ENCODE measurements around the gene PRR30. TPM values are rescaled to one million over a fixed set of nuclear protein-coding genes. Genes with fewer than 3 reads are reported as not detected.

PRR30 gene
- total RNA-seq, 4 donors from 2014 or later: not detected

DNA sequence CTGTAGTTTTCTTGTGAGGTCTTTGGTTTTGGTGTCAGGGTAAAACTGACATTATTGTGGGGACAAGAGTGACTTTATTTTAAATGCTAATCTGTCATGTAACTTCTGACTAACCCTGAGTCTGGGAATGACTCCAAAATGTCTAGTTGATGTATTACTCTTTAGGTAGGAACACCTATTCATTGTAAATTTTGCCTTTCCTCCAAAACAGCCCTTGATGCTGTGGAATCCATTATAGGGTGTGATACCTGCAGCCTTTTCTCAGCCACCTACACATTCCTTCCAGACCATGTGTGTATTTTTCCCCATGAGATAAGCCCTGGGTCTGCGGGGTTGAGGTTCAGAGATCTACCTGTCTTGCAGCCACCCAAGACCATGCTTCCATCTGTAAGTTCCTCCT is 4.1 kb upstream of the PRR30 start:
- TF ChIP-seq CTCF (IDR thresholded peaks at IDR 0.05; ENCODE audit: low read depth): no peak

DNA sequence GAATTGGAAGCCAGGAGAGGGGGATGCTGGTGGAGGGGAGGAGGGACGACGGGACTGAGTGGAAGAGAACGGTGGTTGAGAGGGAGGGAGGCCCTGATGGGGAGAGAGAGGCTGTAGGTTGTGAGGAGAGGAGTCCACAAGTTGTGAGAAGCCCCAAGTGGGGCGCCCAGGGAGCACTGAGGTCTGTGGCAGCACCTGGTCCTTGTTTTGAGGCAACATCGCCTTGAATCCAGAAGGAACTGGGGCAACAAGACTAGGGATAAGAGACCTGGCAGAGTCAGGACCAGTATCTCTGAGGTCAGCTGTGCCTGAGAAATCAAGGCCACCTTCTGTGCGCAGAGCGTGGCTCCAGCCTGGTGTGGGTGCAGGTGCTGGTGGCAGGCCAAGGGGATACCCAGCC is 1.1 kb downstream of the PRR30 start:
- no peak for TF ChIP-seq CTCF (IDR thresholded peaks at IDR 0.05; ENCODE audit: low read depth)

- no peak for TF ChIP-seq CTCF (IDR thresholded peaks at IDR 0.05; ENCODE audit: low read depth)
These were observed 1.8 kb downstream of the PRR30 start for GRCh38 chr2:27137322-27137935.

- TF ChIP-seq CTCF (IDR thresholded peaks at IDR 0.05; ENCODE audit: low read depth): no peak
These were observed 2.5 kb downstream of the PRR30 start for GRCh38 chr2:27136751-27137150.

GRCh38 chr2:27135478-27135955 is 3.7 kb downstream of the PRR30 start:
- TF ChIP-seq CTCF (IDR thresholded peaks at IDR 0.05; ENCODE audit: low read depth): no peak

DNA sequence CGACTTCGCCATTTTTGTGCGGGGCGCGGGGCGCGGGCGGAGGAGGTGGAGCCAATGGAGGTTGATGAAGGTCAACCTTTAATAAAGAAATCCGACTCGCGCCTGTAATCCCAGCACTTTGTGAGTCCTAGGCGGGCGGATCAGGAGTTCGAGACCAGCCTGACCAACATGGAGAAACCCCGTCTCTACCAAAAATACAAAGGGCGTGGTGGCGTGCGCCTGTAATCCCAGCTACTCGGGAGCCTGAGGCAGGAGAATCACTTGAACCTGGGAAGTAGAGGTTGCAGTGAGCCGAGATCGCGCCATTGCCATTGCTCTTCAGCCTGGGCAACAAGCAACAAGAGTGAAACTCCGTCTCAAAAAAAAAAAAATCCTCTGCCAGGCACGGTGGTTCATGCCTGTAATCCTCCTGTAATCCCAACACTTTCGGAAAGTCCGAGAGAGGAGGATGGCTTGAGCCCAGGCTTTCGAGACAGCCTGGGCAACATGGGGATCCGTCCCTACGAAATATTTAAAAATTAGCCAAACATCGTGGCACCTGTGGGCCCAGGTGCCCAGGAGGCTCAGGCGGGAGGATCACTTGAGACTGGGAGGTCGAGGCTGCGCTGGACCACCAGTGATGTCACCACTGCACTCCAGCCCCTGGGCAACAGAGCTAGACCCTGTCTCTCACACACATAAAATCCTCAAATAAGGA is 4.3 kb downstream of the PRR30 start:
- TF ChIP-seq CTCF (IDR thresholded peaks at IDR 0.05; ENCODE audit: low read depth): no peak

GRCh38 chr2:27133905-27134780 is 5.1 kb downstream of the PRR30 start, which contains the start of gene PREB:
Gene PREB, minus strand, starts transcription at chr2:27134636. Its CDS starts 215 bp downstream, at chr2:27134421.
- no peak for TF ChIP-seq CTCF (IDR thresholded peaks at IDR 0.05; ENCODE audit: low read depth)
